Lung microvascular endothelial cell (primary cell): Measurements from ENCODE around the gene AHRR. TPM values are rescaled to one million over a fixed set of nuclear protein-coding genes. Genes with fewer than 3 reads are reported as not detected.
"Not testable (repeated sequence)": the region's sequence is repeated elsewhere in the genome, so short reads cannot be mapped to it uniquely, and the experiment has no call there.

Experiments used
- DNase-seq, 2 donors: peaks; one replicate each; pipeline versions ENCODE4 v3.0.0 to v3.0.0-alpha.2; 2010; ENCODE audit warnings: low read depth in 2 of 2
- total RNA-seq: library from RNA; depleted of rRNA; stranded (reverse); fragments of >200 nt; gene quantifications from 2 replicates; pipeline ENCODE4 v1.2.1, GENCODE V29; 2014

AHRR gene
- total RNA-seq, 1 donor from 2014 or later = 1.4 TPM

DNA sequence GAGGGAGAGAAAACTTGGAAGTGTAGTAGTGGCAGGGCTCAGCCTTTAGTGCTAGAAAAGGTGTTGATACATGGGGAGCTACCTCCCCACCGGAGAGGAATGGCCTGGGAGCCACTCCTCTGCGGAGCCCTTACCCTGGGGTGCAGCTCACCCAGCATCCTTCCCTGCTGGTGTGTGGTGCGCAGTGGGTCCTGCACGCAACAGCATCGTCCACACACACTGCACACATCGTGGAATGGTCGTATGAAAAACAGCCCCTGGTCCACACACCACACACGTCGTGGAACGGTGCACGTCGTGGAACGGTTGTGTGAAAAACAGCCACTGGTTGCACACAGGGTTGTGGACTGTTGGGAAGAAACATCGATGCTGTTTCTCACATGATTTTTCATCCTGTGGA, 16.1 kb upstream of the AHRR start:
- DNase-seq = no peak

DNA sequence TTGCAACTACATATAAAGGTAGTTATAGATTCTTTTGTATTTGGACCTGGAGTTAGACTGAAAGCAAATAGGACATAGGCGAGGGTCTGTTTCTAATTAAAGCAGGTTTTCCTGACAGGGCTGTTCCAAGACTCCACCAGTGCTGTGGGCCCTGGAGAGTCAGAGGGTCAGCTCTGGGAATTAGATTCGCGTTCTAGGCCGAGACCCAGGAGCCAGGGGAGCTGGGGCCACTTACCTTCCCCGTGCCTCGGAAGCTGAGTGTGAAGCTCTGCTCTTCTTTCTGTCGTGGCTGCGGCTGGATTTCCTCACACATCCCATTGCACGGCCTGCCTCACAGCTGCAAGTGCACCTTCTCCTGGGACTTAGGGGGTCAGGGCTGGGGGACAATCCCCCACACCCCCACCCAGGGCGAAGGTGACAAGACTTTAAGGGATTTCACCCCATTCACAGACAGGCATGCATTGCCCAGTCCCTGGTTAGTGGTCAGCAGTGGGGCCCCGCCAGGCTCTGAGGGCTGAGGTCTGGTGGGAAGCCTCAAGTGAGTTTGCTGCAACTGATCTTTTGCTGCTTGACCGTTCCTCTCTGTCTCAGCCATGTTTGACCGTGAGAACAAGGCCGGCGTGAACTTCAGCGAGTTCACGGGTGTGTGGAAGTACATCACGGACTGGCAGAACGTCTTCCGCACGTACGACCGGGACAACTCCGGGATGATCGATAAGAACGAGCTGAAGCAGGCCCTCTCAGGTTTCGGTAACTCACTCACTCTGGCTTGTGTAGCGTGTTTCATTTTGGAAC, 15.3 kb upstream of the AHRR start:
- no peak for DNase-seq

DNA sequence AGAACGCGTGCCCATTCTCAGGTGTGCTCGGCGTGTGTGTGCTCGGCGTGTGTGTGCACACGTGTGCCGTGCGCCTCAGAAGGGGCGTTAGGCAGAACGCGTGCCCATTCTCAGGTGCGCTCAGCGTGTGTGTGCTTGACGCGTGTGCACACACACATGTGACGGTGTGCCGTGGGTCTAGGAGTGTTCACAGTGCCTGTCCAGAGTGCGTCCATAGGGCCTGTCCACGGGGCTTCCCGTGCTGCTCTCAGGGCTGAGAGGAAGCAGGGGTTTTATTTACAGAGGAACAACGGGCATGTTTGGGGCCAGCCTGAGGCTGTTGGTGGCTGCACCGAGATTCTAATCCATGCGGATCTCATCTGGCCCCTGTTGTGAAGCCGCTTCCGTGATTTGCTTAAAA, 14.2 kb upstream of the AHRR start:
- no peak for DNase-seq

DNA sequence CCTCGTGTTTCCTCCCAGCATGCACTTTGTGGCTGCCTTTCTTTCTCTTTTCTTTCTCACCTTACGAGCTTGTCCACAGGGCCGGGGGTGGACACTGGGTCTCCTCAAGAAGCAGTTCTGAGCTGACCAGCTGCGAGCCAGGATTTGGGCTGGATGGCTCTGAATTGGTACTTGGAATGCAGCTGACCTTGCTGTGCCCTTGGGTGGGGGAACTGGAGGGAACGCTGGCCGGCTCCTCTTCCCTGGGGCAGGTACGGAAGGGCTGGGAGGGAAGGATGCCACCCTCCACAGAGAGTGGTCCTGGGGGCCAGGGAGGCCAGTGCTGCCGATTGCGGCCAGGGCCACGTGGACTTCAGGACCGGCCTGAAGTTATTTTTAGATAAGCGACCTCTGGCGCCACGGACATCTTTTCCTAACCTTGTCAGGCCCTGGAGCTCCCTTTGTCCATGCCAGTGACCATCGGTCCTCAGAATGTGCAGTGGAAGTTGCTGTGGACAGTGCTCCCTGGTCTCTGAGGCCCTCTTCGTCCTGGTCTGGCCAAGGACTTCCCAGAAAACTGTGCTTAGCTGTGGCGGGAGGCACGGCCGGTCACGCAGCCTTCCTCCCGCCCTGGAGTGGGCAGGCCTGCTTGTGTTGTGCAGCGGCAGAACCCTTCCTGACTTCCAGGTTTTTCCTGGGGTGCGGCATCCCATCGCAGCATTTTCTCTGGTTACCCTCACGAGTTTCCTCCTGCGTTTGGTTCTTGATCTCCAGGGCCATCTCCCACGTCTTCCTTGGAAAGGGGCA, 13.5 kb upstream of the AHRR start:
- DNase-seq = no peak

DNA sequence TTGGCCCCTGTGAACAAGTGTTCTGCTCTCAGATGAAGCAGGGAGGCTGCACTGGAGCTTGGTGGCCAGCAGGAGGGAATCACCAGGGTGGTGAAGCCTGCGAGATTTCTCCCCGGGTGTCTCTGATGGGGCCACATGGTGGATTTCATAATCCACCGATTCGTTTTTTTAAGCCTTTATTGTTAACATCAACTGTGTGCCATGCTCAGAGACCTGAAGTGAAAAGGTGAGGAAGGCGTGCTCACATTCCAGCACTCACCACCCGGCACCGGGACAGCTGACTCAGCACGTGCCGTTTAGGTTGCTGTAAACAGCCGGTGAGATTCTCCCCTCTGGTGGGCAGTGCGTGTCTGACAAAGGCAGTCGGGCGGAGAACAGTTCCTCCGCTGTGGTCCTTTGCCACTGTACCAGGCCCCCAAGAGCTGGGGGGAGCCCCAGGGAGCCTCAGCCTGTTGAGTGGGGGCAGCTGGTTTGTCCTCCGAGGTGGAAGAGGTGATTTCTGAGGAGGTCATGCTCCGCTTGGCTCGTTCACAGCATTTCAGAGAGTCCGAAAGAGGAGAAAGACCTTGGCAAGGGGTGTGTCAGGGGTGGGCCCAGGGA, 12.7 kb upstream of the AHRR start:
- peak; percentile 49 to 84 for DNase-seq

DNA sequence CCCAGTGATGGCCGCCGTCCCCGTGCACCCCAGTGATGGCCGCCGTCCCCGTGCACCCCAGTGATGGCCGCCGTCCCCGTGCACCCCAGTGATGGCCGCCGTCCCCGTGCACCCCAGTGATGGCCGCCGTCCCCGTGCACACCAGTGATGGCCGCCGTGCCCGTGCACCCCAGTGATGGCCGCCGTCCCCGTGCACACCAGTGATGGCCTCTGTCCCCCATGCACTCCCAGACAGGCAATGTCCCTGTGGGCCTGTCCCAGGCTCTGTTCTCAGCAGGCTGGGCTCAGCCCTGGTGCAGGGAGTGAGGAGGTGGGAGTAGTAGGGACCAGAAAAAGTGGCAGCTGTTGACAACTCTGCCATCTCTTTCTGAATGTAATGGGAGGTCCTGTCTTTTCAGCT, 11.7 kb upstream of the AHRR start:
- not testable (repeated sequence) for DNase-seq

DNA sequence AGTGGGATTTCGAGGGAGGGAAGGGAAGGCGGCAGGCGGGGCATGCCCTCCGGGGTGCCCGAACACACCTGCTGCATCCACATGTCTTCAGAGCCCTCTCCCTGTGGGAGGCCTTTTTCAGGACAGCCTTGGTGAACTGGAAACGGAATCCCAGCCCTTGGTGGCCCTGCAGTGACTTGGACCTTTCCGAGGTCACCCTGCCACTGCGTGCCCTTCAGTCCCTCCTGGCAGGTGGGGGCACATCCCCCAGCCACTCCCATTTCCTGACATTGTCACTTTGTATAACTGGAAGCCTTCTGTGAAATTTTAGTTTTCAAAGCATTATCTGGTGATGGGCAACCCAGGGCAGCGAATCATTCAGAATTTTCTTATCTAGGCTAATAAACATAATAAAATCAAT, 11.0 kb upstream of the AHRR start:
- peak in 1 of 2 donors; percentile 15 for DNase-seq

DNA sequence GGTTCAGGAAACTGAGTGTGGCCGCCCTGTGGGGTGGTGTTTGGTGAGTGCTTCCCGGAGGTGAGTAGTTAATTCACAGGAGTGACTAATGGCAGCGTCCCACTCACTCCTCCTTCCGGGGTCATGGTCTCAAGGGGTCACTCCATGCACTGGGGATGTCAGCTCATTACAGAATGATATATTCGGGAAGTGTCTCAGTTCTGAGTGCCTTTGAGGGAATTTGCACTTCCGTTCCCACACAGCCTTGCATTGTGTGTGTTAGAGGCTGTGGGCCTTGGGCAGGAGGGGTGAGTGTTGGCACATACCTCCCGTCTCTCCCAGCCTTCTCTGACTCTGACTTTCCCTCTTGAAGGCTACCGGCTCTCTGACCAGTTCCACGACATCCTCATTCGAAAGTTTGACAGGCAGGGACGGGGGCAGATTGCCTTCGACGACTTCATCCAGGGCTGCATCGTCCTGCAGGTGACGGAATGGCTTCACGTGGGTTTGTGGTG, 10.5 kb upstream of the AHRR start:
- DNase-seq = peak; percentile 61 to 97

DNA sequence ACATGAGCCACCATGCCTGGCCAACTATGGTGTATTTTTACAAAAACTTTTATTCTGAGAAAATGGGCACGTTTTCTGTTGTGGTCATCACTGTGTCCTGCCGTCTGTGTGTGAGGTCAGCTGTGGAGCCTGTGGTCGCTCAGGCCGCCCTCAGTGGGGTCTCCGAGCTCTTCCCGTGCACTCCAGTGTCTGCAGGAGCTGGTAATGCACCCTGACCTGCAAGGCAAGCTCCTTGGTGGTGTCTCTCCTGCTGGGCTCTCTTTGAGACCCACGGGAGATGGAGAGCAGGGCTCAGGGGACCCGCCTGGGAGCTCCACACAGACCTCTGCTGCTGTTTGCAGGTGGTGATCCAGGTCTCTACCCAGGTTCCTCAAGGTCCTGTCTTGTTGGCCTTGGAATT, 9.6 kb upstream of the AHRR start:
- DNase-seq = no peak

DNA sequence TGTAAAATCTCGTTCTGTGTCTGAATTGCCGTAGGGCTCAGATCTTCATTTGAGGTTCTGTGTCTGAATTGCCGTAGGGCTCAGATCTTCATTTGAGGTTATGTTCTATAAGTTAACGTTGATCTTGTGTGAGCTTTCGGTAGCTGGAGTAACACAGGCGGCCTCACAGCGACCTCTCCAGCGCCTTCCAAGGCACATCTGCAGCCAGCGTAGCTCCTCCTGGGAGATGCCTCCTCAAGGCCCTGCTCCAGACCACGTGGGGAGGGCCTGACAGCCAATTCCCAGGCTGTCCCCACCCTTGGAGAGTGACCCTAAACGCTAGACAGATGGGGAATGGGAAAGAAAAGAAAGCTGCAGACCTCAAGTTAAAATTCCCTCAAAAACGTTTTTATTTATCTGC, 8.7 kb upstream of the AHRR start:
- DNase-seq = no peak

DNA sequence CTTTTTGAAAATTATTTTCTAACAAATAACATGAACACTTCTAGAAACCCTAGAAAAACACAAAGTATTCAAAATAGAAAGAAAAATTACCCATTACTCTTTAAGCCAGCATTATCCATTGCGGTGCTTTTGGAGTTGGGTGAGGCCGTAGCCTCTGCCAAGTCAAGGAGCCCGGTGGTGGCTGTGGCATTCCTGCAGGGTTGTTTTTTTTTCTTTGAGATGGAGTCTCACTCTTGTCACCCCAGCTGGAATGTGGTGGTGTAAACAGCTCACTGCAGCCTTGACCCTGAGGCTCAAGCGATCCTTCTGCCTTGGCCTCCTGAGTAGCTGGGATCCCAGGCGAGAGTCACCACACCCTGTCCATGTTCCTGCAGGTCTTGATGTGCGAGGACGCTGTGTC, 8.2 kb upstream of the AHRR start:
- DNase-seq = no peak

DNA sequence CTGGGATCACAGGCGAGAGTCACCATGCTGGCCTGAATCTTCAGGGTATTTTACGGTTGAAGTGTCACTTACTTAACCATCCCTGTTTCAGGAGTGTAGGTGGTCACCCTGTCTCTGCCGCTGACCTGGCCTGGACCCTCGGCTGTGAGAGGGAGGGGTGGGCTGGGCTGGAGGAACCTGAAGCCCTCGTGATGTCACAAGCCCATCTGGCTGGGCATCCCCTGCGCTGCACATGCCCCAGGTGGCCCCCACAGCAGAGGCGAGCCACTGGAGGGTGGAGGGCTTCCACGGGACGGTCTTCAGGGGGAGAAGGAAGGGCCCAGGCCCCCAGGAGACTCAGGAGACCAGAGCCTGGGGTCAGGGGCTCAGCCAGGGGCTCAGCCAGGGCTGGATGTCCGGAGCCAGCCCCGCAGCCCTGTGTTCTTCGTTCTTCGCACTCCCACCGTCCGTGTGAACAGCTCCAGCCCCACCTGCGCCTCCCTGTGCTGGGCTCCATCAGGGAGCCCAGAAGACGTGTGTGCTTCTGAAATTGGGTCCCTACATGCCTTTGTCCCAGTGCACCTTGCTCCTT, 7.6 kb upstream of the AHRR start:
- DNase-seq = no peak

DNA sequence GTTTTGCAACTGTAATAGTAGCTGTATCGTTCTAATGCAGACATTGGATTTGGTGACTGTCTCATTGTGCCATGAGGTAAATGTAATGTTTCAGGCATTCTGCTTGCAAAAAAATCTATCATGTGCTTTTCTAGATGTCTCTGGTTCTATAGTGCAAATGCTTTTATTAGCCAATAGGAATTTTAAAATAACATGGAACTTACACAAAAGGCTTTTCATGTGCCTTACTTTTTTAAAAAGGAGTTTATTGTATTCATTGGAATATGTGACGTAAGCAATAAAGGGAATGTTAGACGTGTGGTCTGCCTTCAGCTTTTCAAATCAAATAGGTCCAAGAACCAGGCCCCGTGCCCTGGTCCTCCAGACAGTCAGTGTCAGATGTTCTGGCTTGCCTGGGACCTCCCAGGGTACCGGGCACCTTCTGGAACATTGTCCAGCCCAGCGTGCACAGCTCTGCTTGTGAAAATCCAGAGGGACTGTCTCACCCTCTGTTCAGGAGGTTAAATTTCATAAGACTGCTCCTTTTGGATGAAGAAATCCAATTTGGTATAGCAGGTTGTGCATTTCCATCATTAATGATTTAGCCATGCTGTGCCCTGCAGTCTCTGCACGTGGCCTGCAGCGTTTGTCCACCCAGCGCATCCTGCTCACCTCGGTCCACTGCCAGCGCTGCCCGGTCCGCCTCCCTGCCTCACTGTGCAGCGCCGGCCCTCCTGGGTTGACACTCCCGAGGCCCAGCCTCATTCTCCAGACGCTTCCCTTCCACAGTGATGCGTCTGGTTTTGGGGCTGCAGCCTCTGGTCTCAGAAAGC, 6.6 kb upstream of the AHRR start:
- no peak for DNase-seq

DNA sequence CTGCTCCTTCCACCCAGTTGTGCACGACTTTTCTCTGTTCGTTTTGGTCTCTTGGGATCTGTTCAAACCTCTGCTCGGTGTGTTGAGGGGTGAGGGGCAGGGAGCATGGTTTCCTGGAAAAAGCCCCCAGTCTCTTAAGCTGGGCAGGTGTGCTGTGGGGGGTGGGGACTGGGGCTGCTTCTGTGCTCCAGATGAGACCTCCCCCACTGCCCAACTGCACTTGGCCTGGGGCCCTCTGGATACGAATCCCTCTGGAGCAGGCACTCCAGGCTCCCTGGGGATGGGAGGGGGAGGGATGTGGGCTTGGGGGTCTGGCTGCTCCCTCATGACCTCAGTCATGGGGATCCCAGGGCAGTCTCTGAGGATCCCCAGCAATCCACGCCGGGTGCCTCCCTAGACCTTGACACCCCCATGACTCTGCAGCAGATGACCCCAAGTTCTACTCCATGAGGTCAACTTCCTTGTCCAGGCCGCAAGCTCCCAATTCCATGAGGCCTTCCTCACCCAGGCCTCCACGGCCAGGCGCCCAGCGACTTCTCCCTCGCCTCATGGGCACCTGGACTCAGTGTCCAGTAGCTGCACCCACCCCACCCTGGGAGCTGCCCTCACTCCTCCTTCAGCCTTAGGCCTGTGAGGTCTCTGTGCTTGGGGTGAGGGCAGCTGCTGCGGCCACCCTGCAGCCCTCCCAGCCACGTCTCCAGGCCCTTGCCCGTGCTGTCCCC, 5.9 kb upstream of the AHRR start:
- DNase-seq = no peak

DNA sequence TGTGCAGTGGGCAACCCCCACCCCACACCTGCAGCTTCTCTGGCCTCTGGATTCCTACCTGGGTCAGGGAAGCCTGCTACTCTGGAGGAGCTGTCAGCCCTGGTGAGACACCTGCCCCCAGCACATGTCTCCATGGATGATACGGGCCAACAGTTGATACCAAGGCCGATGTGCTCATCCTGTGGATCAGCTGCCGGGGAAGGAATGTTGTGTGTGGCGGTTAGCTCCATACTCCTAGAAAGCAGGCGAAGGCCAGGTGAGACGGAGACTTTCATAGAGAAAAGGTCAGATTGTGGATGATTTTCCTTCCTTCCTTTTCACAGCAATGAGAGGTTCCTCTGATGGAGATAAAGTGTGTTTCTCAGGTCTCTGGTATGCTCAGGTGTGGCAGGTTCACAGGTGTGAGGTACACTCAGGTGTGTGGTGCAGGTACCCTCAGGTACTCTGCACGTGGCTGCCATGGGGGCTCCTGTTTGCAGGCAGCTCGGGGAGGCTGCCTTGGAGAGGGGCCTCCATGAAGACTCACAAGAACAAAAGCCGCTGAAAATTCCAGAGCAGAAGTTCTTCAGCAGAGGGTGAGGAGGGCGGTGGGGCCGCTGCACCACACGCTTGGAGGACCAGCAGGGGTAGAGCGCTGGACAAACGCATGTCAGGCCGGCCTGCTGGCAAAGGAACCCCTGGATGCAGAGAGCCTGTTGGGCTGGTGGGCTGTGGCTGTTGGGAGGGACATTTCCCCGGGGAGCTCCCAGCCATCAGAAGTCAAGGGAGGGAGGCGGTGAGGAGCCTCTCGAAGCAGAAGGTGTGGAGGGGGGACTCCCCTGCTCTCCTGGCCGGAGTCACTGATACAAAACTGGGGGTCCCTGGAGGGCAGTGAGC, 5.1 kb upstream of the AHRR start:
- no peak for DNase-seq

DNA sequence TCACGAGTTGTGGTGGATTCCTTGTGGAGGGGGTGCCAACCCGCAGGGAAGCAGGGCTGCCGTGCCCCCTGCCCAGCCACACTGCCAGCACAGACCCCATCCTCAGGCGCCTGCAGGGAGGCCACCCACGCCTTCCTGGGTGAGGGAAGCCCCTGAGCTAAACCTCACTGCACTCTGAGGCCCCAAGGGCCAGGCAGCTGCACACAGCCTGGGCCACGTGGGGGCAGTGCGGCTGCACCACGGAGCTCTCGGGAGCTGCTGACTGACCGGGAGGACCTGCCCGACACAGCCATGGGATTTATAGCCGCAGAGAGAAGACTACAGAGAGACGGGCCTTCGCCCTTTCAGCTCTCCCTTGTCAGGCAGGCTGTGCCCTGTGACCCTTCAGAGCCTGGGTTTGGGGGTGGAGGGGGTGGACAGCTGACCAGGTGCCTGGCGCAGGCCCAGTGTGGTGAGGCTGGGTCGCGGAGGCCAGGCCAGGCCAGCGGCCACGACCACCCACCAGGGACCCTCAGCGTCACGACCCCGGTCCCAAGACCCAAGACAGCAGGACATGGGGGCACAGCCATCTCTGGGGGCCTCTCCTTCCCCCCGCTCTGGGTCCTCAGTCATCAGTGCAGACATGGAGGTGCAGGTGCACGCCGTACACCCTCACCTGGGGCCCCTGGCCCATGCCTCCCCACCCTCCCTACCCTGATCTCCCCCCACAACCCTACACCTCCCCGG, 4.3 kb upstream of the AHRR start:
- peak; percentile 76 to 79 for DNase-seq

DNA sequence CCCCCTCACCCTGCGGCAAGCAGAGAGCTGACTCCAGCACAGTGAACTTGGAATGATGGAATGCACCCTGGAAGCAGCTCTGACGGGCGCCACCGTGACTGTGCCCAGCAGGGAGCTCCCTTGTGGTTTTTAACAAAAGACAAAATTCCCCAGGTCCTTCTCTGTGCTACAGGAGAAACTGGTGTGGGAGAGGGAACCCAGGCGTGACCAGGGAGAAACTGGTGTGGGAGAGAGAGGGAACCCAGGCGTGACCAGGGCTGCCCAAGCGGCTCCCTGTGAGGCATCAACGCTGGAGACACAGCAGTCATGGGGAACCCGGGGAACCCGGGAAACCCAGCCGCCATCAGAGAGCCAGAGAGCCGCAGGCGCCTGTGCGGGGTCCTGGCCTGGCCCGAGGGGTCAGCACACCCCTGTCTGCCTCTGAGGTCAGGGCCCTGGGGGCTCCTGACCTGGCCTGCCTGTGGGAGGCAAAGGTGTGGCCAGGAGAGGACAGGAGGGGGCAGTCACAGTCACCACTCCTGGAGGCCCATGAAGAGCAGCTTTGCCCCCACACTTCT, 3.1 kb upstream of the AHRR start:
- DNase-seq = no peak

DNA sequence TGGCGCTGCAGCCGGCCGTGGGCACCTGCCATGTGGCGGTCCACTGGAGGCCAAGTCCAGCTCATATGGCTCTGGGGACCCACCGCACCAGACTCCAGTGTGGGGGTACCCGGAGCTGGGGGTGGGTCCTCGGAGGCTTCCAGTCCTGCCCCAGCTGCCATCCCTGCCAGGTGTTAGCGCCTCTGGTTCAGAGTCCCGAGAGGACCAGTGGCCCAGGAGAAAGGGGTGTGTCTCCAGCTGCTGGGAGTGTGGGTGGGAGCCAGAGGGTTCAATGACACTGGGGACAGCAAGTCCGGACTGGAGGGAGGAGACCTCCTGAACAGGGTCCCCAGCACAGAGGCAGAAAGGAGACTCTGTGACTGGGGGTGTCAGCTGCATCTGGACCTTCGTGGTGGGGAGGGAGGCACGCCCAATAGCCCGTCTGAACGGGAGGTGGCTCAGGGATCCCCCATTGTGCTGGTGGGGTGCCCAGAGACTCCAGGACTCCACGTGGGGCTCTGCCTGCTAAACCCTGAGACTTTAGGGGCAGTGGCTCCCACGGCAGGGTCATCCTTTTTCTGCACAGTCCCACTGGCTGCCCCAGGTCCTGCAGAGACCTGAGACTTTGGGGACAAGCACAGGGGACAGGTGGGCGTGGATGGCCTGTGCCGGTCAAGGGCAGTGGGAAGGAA, 2.4 kb upstream of the AHRR start:
- no peak for DNase-seq
